ENCODE results near the gene RARB.

The RARB gene

DNA sequence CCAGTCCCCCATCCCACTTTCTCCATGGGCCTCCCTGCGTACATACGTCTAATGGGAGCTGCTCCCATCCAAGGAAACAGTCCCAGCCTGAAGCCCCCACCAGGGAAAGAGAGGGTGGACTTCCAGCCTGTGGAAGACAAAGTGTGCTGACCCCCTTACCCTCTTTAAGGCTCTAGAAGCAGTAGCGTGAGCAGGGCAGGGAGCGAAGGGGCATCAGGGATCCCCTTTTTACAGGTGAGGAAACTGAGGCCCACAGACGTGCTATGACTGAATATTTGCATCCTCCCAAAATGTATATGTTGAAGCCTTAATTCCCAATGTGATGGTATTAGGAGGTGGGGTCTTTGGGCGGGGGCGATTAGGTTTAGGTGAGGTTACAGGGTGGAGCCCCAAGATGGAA is 153.3 kb downstream of the RARB start:
- DNase-seq (ENCODE audit: low read depth): no peak

DNA sequence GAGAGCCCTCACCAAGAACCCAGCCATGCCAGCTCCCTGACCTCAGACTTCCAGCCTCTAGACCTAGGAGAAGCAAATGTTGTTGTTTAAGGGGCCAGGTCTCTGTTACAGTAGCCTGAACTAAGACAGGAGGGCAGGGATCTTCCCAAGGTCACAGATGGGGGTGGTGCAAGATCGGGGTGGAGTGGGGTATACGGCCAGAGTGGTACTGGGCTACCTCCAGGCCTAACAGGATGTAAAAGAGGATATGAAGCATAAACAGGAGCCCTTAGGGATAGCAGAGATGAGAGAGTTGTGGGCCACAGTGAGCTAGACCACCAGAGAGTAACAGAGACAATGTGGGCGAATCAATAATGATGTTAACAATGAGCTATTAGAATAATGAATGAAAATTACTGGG is 153.8 kb downstream of the RARB start:
- DNase-seq (ENCODE audit: low read depth): no peak

DNA sequence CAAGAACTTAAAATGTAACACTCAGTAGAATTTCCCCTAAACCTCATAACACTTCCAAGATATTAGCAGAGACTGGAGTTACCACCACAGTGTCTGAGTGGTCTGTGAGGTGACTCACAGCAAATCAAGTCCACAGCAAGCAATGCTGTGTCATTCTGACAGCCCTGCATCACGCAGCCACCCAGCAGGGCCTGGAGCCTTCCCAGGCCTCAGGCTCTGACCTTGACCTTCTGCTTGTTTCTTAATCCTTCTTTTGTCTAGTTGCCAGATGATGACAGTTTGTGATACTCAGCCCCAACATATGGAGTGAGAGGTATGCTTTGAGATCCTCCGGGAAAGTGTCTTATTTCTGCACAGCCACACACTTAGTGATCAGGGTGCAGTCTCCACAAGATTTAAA is 154.2 kb downstream of the RARB start:
- DNase-seq (ENCODE audit: low read depth): peak; percentile 67

DNA sequence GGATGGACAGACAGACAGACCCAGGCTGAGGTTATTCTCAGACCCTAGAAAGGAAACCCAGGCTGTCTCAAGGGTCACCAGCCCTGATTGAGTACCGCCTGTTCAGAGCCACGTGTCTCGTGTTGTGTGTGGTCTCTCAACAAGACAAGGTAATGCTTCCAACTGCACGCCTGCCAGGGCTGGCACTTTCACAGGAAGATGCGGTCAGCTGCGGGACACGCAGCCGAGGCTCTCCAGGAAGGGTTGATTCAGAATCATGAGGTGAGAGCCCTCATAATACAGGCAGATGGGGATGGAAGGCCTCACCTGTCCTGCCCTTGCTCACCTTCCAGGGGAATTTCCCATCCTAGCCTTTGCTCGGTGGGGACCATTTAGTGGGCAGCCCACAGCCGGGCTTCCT is 155.3 kb downstream of the RARB start:
- no peak for DNase-seq (ENCODE audit: low read depth)

DNA sequence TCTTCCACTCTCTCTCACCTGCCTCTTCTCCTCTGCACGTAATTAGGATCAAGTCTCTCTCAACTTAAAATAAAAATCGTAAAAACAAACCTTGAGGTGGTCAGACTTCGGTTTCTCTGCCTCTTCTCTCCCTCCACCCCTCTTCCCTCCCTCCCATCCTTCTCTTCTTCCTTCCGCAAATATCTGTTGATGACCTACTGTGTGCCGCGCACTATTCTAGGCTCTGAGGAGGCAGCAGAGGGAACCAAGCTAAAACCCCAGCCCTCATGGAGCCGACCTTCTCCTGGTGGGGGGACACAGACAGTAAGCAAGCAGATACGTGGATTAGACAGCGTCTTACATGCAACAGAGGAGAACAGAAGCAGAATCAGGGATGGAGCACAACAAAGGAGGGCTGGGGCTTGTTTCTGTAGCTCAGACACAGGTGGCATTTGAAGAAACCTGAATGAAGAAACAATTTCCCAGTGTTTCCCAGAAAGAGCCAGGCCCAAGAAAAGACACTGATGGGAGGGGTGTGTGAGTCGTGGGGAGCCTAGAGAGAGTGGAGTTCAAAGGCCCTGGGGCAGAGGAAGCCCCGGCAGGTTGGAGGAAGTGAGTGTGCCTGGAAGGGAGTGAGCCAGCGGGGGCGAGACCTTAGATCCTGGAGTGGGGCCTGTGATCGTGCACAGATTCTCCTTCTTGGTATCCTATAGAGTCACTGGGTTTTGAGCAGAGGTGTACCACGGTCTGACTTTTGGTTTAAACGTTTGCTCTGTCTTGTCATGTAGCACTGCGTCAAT is 156.1 kb downstream of the RARB start:
- no peak for DNase-seq (ENCODE audit: low read depth)

DNA sequence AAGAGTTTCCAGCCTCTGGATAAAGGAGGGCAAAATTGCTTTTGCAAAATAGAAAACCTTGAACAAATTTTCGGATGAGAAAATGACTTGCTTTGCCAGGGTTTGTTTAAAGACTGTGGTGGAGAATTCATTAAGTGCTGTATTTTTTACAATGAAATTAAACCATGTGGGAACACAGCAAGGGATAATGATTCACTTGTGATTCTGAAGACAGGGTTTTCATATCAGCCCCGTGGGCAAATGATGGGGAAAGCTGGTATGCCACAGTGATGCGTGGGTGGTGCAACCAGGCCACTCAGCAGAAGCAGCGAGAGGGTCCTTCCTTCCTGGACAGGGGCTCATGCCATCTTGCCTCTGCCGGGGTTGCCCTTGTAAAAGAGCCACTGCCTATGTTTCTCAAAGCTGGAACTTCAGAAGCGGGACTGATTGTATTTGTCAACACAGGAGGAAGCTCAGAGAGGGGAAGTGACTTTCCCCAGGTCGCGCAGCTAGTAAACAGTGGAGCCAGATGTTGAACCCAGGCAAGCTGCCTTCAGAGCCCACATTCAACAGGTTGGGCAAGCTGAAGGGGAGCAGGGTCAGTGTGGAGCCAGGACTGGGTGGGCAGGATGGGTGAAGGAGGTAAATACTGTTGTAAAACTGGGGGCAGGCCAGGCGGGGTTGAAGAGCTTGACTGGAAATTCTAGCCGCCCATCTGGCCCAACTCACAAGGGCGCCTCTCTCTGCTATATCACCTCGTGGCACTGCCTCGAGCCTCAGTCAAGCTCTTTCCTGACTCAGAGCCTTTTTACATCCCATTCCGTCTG is 157.5 kb downstream of the RARB start:
- no peak for DNase-seq (ENCODE audit: low read depth)

DNA sequence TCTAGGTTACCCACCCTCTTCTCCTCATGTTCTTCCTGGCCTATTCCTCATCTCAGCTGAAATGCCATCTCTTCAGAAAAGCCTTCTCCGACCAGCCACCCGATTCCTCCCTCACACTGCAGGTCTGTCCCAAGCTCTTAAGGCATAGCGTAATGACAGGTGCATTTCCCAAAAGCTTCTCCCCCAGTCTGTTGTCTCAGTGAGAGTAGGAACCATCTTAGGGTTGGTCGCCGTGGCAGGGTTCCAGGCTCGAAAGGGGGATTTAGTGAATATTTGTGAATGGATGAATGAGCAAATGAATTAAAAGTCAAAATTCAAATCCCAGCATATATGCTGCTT is 158.1 kb downstream of the RARB start:
- no peak for DNase-seq (ENCODE audit: low read depth)

DNA sequence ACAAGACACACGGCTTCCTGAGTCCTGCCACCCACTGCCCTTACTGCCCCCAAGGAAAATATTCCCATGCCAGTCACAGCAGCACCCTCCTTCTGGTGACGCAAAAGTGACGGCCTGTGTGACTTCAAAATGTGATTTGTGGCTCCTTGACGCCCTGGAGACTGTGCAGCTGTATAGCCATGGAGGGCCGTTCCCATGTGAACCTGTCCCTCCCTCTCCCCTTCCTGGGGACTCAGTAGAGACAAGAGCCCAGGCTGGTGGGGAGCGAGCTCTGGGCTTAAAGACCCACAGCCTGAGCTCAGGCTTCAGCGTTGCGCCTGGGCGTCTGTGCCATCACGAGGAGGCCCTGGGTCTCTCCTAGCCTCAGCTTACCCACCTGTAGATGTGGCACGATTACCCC is 158.5 kb downstream of the RARB start:
- DNase-seq (ENCODE audit: low read depth): no peak

DNA sequence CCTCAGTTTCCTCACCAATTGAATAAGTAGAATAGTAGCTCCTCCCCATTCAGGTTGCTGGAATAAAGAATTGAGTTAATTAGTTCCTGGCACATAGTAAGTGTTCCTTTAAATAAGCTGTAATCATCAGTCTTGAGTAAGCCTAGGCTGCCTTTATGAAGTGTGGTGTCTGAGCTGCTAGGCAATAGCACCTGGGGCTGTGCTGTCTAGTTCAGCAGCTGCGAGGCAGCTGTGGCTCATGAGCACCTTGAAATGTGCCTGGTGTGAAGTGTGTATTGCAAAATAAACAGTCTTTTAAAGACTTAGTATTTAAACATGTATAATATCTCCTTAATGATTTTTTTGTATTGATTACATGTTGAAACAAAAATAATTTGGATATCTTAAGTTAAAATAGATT is 159.0 kb downstream of the RARB start:
- no peak for DNase-seq (ENCODE audit: low read depth)

DNA sequence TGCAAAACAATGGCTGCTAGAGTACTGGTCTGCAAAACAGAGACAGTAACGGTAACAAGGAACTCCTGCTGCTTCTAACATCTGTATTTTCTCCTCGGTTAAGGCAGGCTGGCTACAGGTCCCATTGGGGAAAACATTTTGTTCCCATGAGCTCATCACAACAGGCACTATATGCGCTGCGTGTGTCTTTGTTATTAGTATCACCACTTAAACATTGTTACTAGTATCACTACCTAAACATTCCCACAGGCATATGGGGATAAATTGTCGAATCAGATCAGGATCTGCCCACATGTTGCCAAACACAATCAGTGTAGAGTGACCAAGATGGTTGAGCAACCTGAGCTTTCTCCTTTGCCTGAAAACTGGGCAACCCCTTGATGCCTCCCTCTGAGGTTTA is 159.5 kb downstream of the RARB start:
- peak; percentile 33 for DNase-seq (ENCODE audit: low read depth)

DNA sequence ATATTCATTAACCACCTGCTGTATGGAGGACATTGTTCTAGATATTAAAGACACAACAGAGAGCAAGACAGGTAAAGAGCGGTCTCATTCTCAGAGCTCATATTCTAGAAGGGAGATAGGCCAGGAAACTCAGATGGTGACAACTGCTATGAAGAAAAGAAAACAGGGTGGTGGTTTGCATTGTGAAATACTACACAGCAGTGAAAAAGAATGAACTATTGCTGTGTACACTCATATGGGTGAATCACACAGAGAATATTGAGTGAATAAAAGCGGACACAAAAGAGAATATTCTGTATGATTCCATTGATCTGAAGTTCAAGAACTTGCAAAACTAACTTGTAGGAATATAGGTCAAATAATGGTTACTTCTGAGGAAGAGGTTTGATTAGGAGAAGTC is 159.9 kb downstream of the RARB start:
- no peak for DNase-seq (ENCODE audit: low read depth)

DNA sequence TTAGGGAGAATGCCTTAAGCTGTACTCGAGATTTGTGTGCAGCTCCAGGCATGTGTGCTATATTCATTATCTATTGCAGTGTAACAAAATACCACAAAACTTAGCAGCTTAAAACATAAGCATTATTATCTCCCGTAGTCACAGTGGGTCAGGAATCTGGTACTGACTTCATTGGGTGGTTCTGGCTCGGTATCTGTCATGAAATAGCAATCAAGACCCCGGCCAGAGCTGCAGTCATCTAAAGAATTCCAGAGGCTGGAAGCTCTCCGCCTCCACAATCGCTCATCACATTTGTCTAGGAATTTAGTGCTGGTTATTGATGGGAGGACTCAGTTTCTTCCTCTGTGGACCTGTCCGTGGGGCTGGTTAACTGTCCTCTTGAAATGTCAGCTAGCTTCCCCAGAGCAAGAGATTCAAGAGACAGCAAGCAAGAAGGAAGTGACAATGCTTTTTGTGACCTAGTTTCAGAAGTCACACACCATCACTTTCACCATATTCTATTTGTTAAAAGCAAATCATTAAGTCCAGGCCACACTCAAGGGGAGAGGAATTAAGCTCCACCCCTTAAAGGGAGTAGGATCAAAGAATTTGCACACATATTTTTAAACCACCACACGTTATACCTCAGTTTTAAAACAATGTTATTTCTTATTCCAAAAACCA is 160.5 kb downstream of the RARB start:
- no peak for DNase-seq (ENCODE audit: low read depth)

DNA sequence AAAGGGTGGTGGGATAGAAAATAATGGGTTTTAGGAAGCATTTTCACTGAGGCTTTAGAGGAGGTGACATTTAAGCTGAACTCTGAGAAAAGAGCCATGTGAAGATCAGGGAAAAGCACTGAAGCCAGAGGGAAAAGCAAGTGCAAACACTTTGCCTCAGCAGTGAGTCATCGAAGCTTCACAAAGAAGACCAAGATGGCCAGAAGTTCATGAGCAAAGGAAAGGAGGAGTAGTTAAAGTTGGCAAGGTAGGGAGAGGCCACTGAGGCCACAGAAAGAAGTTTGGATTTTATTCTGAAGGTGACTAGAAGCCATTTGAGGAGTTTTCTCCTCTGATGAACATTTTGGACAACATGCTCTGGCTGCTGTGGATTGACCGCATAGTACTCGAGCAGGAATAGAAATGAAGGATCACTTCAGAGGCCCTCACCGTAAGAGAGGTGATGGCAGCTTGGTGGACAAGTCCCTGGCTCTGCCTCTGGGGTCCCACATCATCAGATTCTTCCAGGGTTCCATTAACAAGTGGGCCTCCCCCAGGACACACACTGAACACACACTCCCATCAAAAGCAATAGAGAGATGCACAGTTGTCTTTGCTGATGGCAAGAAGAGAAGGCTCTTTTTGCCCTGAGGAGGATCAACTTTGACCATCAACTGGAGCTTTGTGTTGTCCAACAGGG is 161.2 kb downstream of the RARB start:
- DNase-seq (ENCODE audit: low read depth): no peak

DNA sequence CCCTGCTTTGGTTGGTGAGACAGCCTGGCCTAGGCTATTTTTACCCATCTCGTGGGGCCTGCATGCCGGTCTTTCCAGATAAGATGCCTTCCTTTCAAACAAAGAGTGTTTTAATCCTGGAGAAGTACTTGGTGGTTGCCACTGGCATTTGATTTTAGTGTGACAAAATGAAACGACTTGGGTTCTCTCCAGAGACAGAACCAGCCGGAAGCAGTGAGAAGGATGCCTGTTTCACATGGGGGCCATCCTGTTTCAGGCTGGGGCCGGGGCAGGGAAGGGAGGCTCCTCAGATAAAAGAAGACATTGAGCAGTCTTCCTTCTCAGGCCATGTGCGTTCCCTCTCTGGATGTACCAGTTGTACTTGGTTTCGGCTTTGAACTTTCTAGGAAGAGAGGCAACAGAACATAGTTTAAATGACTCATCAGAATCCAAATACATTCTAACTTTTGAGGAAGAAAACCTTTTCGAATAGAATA is 161.8 kb downstream of the RARB start:
- DNase-seq (ENCODE audit: low read depth): no peak

DNA sequence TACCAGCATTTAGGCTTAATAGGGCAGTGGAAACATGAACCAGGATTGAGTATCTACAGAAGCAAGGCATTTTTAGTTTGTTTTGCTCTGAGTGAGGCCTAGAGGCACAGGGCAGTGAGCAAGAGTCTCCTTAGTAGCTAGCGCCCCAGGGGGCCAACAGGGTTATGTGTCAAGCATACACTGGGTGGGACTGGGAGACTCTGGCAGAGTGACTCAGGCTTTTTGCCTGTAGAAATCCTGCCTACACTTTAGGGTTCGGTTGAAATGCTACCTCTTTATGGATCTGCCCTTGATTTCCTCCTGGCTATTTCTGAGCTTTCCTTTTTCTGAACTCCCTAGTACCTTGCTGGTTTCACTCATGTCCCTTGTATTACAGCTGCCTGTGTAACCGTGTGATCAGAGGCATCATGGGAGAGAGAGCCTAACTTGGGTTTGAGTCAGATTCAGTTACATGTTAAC is 164.5 kb downstream of the RARB start:
- peak; percentile 69 for DNase-seq (ENCODE audit: low read depth)

DNA sequence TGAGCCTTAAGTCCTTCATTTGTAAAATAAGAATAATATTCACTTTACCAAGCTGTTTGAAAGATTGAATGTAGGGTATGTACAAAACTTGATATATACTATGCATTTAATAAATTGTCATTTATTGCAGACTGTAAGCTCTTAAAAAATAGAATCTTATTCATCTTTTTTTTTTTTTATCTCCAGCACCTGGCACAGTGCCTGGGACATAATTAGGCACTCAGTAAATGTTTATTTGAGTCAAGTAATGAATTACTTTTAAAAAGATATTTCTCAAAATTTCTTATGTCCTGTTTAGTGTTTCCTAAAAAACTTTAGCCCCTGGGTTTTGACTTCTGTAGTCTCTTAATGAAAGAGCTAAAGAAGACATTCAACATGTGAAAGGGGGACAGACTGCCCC is 164.9 kb downstream of the RARB start:
- DNase-seq (ENCODE audit: low read depth): no peak

DNA sequence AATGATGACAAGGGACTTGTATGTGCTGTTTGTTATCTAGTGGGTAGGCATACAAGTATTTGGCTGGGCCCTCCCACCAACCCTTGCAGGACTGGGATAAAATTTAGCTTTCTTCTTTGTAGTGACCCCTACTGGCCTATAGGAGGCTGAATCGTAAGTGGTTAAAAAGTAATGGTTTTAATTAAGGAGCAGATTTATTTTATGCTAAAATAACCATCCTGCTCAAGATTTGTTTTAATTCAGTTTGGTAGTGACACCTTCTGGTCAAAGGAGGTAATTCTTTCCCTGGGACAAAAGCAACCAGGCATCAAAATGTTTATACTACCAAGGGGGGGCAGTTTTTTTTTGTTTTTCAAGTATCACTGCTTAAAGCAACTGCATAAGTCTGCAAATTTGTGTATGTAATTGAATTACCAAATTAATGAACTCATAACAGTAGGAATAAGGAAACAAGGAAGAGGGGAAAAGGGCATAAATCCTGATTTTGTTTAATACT is 166.0 kb downstream of the RARB start:
- peak; percentile 81 for DNase-seq (ENCODE audit: low read depth)

DNA sequence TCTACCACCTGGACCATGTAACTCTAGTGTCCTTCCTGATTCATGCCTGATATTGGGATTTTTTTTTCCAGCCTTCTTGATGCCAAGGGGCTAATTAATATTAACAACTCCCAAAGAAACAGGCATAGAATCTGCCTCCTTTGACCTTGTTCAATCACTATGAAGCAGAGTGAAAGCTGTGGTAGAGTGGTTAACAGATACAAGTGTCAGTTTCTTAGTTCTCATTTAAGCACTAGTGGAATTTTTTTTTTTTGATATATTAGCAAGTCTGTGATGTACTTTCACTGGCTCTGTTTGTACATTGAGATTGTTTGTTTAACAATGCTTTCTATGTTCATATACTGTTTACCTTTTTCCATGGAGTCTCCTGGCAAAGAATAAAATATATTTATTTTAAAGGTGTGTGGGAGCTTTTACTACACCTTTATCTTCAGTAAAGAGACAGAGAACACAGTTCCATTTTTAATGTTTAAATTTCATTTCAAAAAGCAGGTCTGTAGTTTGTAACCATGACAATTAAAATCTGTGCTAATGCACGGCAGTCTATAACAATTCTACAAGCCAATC is 169.6 kb downstream of the RARB start:
- no peak for DNase-seq (ENCODE audit: low read depth)

DNA sequence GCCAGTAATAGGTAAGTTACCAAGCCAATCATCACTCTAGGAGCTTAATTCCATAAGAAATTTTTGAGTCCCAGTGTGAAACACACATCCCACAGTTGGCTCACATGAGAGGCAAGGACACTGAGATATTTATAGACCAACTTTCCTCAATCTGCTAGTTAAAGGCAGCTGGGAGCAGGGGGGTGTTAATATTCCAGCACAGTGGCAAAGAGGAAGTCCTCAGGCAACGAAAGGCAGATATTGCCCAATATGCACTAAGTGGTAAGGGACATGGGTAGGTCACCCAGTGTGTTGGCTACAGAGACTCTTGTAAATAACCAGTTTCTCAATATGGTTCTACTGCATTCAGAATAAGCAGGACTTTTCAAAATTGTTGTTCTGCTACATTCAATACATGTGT is 175.6 kb downstream of the RARB start:
- DNase-seq (ENCODE audit: low read depth): peak; percentile 53

DNA sequence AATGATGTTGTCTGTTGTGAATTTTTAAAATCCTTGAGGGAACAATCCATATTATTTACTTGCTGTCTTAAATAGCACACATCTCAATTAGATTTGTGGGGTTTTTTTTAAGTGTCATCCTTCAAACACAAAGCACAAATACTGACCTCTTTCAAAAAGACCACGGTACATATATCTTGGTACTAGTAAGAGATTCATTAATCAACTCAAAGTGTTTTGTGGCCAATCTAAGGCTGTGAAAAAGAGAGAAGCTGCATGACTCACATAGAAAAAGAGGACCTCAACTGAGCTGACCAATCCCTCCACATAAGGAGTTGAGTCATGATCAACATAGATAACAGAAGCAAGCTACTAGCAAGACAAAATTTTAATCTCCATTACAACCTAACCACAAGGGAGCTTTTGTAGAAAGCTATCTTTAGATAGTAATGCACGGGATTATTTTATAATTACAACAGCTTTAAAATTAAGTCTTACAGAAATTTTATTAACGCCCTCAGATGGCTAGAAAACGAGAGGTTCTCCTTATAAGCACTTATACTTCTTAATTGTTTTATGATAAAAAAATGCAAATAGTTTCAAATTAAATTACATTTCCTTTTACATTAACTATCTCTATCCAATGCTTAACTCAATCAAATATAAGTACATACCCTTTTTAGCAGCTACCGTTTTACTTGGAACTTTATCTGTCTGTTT is 176.2 kb downstream of the RARB start:
- no peak for DNase-seq (ENCODE audit: low read depth)

DNA sequence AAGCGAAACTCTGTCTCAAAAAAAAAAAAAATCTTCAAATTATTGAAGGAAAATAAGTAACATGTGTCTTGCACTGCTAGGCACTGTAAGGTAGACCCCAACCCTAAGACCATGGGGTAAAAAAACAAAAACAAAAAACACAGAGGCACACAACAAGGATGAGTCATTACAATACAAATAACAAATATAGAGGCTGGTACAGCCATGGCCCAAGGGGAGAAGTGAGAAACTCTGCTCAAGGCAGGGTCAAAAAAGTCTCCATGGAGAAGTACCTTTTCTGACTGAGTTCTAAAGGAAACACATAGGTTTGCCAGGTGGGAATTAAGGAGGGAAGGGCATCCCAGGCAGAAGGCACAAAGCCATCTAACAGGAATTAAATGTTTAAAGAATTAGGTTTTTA is 182.1 kb downstream of the RARB start:
- no peak for DNase-seq (ENCODE audit: low read depth)
